ENCODE results near the gene SIAH3. TPM values are rescaled to one million over a fixed set of nuclear protein-coding genes. Genes with fewer than 3 reads are reported as not detected.

The SIAH3 gene
- total and polyA plus RNA-seq, 10 of the 15 experiments (the other 5 are each of a cell fraction or from before 2014, with no cell fraction given) = not detected

- TF ChIP-seq CEBPZ (IDR thresholded peaks at IDR 0.05; ENCODE audit: low read depth, low read length) = no peak
- TF ChIP-seq, protein P1, sequence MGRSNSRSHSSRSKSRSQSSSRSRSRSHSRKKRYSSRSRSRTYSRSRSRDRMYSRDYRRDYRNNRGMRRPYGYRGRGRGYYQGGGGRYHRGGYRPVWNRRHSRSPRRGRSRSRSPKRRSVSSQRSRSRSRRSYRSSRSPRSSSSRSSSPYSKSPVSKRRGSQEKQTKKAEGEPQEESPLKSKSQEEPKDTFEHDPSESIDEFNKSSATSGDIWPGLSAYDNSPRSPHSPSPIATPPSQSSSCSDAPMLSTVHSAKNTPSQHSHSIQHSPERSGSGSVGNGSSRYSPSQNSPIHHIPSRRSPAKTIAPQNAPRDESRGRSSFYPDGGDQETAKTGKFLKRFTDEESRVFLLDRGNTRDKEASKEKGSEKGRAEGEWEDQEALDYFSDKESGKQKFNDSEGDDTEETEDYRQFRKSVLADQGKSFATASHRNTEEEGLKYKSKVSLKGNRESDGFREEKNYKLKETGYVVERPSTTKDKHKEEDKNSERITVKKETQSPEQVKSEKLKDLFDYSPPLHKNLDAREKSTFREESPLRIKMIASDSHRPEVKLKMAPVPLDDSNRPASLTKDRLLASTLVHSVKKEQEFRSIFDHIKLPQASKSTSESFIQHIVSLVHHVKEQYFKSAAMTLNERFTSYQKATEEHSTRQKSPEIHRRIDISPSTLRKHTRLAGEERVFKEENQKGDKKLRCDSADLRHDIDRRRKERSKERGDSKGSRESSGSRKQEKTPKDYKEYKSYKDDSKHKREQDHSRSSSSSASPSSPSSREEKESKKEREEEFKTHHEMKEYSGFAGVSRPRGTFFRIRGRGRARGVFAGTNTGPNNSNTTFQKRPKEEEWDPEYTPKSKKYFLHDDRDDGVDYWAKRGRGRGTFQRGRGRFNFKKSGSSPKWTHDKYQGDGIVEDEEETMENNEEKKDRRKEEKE (IDR thresholded peaks at IDR 0.05) = no peak
- no peak for TF ChIP-seq NBN (IDR thresholded peaks at IDR 0.05)
Measured at GRCh38 chr13:45737571-45738017, 114.0 kb downstream of the SIAH3 start (continued).

- ChIA-PET POLR2A (no interaction called here), CTCF (interaction anchor here (0.7 to 2.9 kb wide), 6 partner anchors 9 to 110 kb away, joined by 3 to 19 read pairs (median 4); no protein-coding TSS in a partner anchor), RAD21 (ENCODE audit: unreplicated experiment) (no interaction called here), SMC1A (ENCODE audit: uncharacterized antibody, unreplicated experiment) (interaction anchor here (0.6 to 1.6 kb wide), 7 partner anchors 12 to 110 kb away, joined by 3 to 5 read pairs (median 3); no protein-coding TSS in a partner anchor)
- no peak overlapping the region for H3K27ac ChIP-seq (ENCODE audit: control insufficient read depth, insufficient read depth)
- no peaks in the 10 kb centered on the region; a peak in 1 of 4 replicates for H3K27me3 ChIP-seq (replicated peaks in 1 of 2; ENCODE audit: control insufficient read depth in 2 of 2, insufficient read depth in 2 of 2, low read length in 1 of 2)
- DNase-seq (ENCODE audit: low read depth, low spot score) (no peak), FAIRE-seq (no peak), ATAC-seq (no peak)
- no peak overlapping the region for H3K4me2 ChIP-seq (ENCODE audit: control insufficient read depth, insufficient read depth)
- H3K36me3 ChIP-seq (ENCODE audit: control insufficient read depth in 2 of 2, insufficient read depth in 2 of 2, low read length in 1 of 2) = no peaks in the 10 kb centered on the region
- no peak overlapping the region for H3K9ac ChIP-seq (ENCODE audit: control insufficient read depth, insufficient read depth, low read length)
- intact Hi-C loops (cut with micrococcal nuclease; ENCODE audit: unreplicated experiment) (no loop called here), in situ Hi-C loops (cut with MboI) (loop anchor here (5.0 kb wide), 1 partner anchor 216 kb away; no protein-coding TSS in a partner anchor)
- WGBS (ENCODE audit: insufficient coverage, insufficient replicate concordance, low lambda C conversion rate, missing lambda C conversion rate) = 35% methylated on average over 5 of the region's 5 CpGs
- no peaks in the 10 kb centered on the region for H3K4me1 ChIP-seq (ENCODE audit: control insufficient read depth, insufficient read depth, low read length)
- H2AFZ ChIP-seq (ENCODE audit: control insufficient read depth, low read depth, low read length) = no peak overlapping the region
- no TSS peak for BruUV-seq (replicated peaks)
- no peaks in the 10 kb centered on the region for H4K20me1 ChIP-seq (ENCODE audit: control insufficient read depth, insufficient read depth)
- H3K79me2 ChIP-seq (ENCODE audit: control insufficient read depth, insufficient read depth, low read length) = no peaks in the 10 kb centered on the region
- H3K9me3 ChIP-seq (replicated peaks; ENCODE audit: control insufficient read depth, insufficient read depth, low read length) = no peaks in the 10 kb centered on the region
- no peak overlapping the region for H3K4me3 ChIP-seq
- no peak for TF ChIP-seq KLF5 (IDR thresholded peaks at IDR 0.05; ENCODE audit: partially characterized antibody)
- no peak for TF ChIP-seq EED (IDR thresholded peaks at IDR 0.05; ENCODE audit: low read depth)
- no peak for TF ChIP-seq SMARCA5 (IDR thresholded peaks at IDR 0.05)
- no peak for TF ChIP-seq SUZ12 (IDR thresholded peaks at IDR 0.05; ENCODE audit: unreplicated experiment)
- TF ChIP-seq, protein P2, sequence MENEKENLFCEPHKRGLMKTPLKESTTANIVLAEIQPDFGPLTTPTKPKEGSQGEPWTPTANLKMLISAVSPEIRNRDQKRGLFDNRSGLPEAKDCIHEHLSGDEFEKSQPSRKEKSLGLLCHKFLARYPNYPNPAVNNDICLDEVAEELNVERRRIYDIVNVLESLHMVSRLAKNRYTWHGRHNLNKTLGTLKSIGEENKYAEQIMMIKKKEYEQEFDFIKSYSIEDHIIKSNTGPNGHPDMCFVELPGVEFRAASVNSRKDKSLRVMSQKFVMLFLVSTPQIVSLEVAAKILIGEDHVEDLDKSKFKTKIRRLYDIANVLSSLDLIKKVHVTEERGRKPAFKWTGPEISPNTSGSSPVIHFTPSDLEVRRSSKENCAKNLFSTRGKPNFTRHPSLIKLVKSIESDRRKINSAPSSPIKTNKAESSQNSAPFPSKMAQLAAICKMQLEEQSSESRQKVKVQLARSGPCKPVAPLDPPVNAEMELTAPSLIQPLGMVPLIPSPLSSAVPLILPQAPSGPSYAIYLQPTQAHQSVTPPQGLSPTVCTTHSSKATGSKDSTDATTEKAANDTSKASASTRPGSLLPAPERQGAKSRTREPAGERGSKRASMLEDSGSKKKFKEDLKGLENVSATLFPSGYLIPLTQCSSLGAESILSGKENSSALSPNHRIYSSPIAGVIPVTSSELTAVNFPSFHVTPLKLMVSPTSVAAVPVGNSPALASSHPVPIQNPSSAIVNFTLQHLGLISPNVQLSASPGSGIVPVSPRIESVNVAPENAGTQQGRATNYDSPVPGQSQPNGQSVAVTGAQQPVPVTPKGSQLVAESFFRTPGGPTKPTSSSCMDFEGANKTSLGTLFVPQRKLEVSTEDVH (IDR thresholded peaks at IDR 0.05; ENCODE audit: low read depth, partially characterized antibody) = no peak
- no peak for TF ChIP-seq CHD2 (IDR thresholded peaks at IDR 0.05; ENCODE audit: borderline replicate concordance, low read depth, low read length)
- no peak for TF ChIP-seq GATAD2B (conservative IDR thresholded peaks at IDR 0.05; ENCODE audit: low read depth)
- TF ChIP-seq HSF1 (IDR thresholded peaks at IDR 0.05; ENCODE audit: low read depth, low read length) = no peak
- no peak for TF ChIP-seq BCL11A (IDR thresholded peaks at IDR 0.05; ENCODE audit: low read depth, low read length)
- no peak for TF ChIP-seq RFX5 (IDR thresholded peaks at IDR 0.05; ENCODE audit: low read depth, low read length)
Measured at GRCh38 chr13:45733361-45733760, 118.2 kb downstream of the SIAH3 start.

Data from GM12878 (cell line).